ENCODE measurements around the gene ESPN. TPM values are rescaled to one million over a fixed set of nuclear protein-coding genes. Genes with fewer than 3 reads are reported as not detected.

Gene ESPN
- total and polyA plus RNA-seq, 2 of the 8 experiments (the other 6 are each of a cell fraction or from before 2014, with no cell fraction given): 5.2 to 16.3 TPM

- TF ChIP-seq CBX8 (IDR thresholded peaks at IDR 0.05; ENCODE audit: borderline replicate concordance, low read depth, low read length) (no peak), CTBP2 (IDR thresholded peaks at IDR 0.05; ENCODE audit: borderline replicate concordance, insufficient read depth, insufficient read length, low read length) (no peak)
These were observed 70.1 kb downstream of the ESPN start (continued) for GRCh38 chr1:6494627-6495026.

Measured in H1 (cell line).